WTC11 (cell line): ENCODE data around the gene MYO16. TPM values are rescaled to one million over a fixed set of nuclear protein-coding genes. Genes with fewer than 3 reads are reported as not detected.
A peak's percentile ranks its signal among the peaks of the same experiment; 100 is the strongest.

Source experiments
- ATAC-seq: fragments of 200-7000 bp; cut with Tn5 transposase; 2 replicates; pipeline ENCODE4 v1.10.0; 2021; ENCODE audit warnings: mild to moderate bottlenecking, moderate library complexity
- CTCF ChIA-PET: fragments of 300-600 bp; sonication (Branson Sonifier 250); formaldehyde crosslinking; loops from one replicate; lab custom pipeline; 2021; ENCODE audit warnings: antibody characterized with exemption; lab: Charles Lee
- POLR2A ChIA-PET: fragments of 350-600 bp; sonication (Branson Sonifier 250); formaldehyde crosslinking; loops from one replicate; lab custom pipeline; 2021; ENCODE audit warnings: antibody characterized with exemption; lab: Charles Lee
- DNase-seq: peaks from one replicate; pipeline ENCODE4 v3.0.0; 2021; ENCODE audit warnings: low spot score
- H3K27ac Mint-ChIP-seq: 2 replicates; pipeline ENCODE4 v1.8.0; 2021; ENCODE audit warnings: mixed read lengths
- H3K27me3 Mint-ChIP-seq: 2 replicates; pipeline ENCODE4 v1.8.0; 2021; ENCODE audit warnings: low read depth, mild to moderate bottlenecking, moderate library complexity, mixed read lengths
- H3K36me3 Mint-ChIP-seq: 2 replicates; pipeline ENCODE4 v1.8.0; 2021; ENCODE audit warnings: mixed read lengths
- H3K4me1 Mint-ChIP-seq: 2 replicates; pipeline ENCODE4 v1.8.0; 2022; ENCODE audit warnings: mixed read lengths
- H3K4me3 Mint-ChIP-seq: 2 replicates; pipeline ENCODE4 v1.8.0; 2021; ENCODE audit warnings: mild to moderate bottlenecking, moderate library complexity, mixed read lengths
- H3K9me3 Mint-ChIP-seq: 2 replicates; pipeline ENCODE4 v1.8.0; 2021; ENCODE audit warnings: mixed read lengths
- CBFB ChIP-seq: sonication (generic); formaldehyde crosslinking; IDR thresholded peaks from 2 replicates; pipeline ENCODE4 v1.8.1; 2022; ENCODE audit warnings: mild to moderate bottlenecking, low read depth, missing genetic modification reagents
- ELF4 ChIP-seq: sonication (generic); formaldehyde crosslinking; IDR thresholded peaks from 2 replicates; pipeline ENCODE4 v1.8.1; 2022; ENCODE audit warnings: low read depth, mild to moderate bottlenecking, moderate library complexity, missing genetic modification reagents
- FOXJ3 ChIP-seq: sonication (generic); formaldehyde crosslinking; IDR thresholded peaks from 2 replicates; pipeline ENCODE4 v1.9.0; 2021; ENCODE audit warnings: missing genetic modification reagents, mild to moderate bottlenecking, borderline replicate concordance
- GTF2I ChIP-seq: fragments of 250-450 bp; sonication (Bioruptor Pico); conservative IDR thresholded peaks from 2 replicates; pipeline ENCODE4 v1.4.0; 2021; ENCODE audit warnings: mild to moderate bottlenecking
- JUN ChIP-seq: sonication (generic); formaldehyde crosslinking; IDR thresholded peaks from 2 replicates; pipeline ENCODE4 v1.8.0; 2023; ENCODE audit warnings: mild to moderate bottlenecking, missing genetic modification reagents
- KAT7 ChIP-seq: sonication (generic); formaldehyde crosslinking; IDR thresholded peaks from 2 replicates; pipeline ENCODE4 v1.8.1; 2023; ENCODE audit warnings: missing genetic modification reagents, mild to moderate bottlenecking, borderline replicate concordance
- MXD4 ChIP-seq: fragments of 250-450 bp; sonication (Bioruptor Pico); IDR thresholded peaks from 2 replicates; pipeline ENCODE4 v1.8.0; 2021; ENCODE audit warnings: mild to moderate bottlenecking, moderate library complexity, borderline replicate concordance
- NR1H2 ChIP-seq: sonication (generic); formaldehyde crosslinking; IDR thresholded peaks from 2 replicates; pipeline ENCODE4 v1.9.0; 2021; ENCODE audit warnings: mild to moderate bottlenecking, moderate library complexity, missing genetic modification reagents
- OVOL2 ChIP-seq: fragments of 250-450 bp; sonication (Bioruptor Pico); IDR thresholded peaks from 2 replicates; pipeline ENCODE4 v1.9.0; 2021; ENCODE audit warnings: mild to moderate bottlenecking, borderline replicate concordance
- SOX15 ChIP-seq: fragments of 250-450 bp; sonication (Bioruptor Pico); IDR thresholded peaks from 2 replicates; pipeline ENCODE4 v1.9.0; 2021; ENCODE audit warnings: mild to moderate bottlenecking
- ZBTB21 ChIP-seq: sonication (generic); formaldehyde crosslinking; IDR thresholded peaks from 2 replicates; pipeline ENCODE4 v1.8.1; 2023; ENCODE audit warnings: mild to moderate bottlenecking, missing genetic modification reagents, borderline replicate concordance
- ZNF263 ChIP-seq: sonication (generic); formaldehyde crosslinking; IDR thresholded peaks from 2 replicates; pipeline ENCODE4 v1.8.1; 2022; ENCODE audit warnings: low read depth, mild to moderate bottlenecking, moderate library complexity, missing genetic modification reagents
- total RNA-seq: library from RNA; stranded (reverse); gene quantifications from 3 replicates; pipeline ENCODE4 v1.2.3, GENCODE V29; 2021
- TF ChIP-seq, protein P1 (sequence below): sonication (generic); formaldehyde crosslinking; conservative IDR thresholded peaks from 2 replicates; pipeline ENCODE4 v1.8.1; 2023; ENCODE audit warnings: mild to moderate bottlenecking, low read depth, missing genetic modification reagents, moderate library complexity
- TF ChIP-seq, protein P2 (sequence below): sonication (generic); formaldehyde crosslinking; IDR thresholded peaks from 2 replicates; pipeline ENCODE4 v1.8.1; 2022; ENCODE audit warnings: low read depth, mild to moderate bottlenecking, moderate library complexity, missing genetic modification reagents, borderline replicate concordance
- TF ChIP-seq, protein P3 (sequence below): sonication (generic); formaldehyde crosslinking; IDR thresholded peaks from 2 replicates; pipeline ENCODE4 v1.8.0; 2022; ENCODE audit warnings: mild to moderate bottlenecking, missing genetic modification reagents
- TF ChIP-seq, protein P4 (sequence below): fragments of 200-600 bp; IDR thresholded peaks from 2 replicates; pipeline ENCODE4 v1.8.0; 2022; ENCODE audit warnings: antibody characterized with exemption
- TF ChIP-seq, protein P5 (sequence below): fragments of 250-450 bp; sonication (Bioruptor Pico); IDR thresholded peaks from 2 replicates; pipeline ENCODE4 v1.9.0; 2021; ENCODE audit warnings: mild to moderate bottlenecking, borderline replicate concordance
- TF ChIP-seq, protein P6 (sequence below): sonication (generic); formaldehyde crosslinking; IDR thresholded peaks from 2 replicates; pipeline ENCODE4 v1.8.0; 2022; ENCODE audit warnings: missing genetic modification reagents

The MYO16 gene
- total RNA-seq, 1 experiment from 2014 or later = 0.09 TPM

DNA sequence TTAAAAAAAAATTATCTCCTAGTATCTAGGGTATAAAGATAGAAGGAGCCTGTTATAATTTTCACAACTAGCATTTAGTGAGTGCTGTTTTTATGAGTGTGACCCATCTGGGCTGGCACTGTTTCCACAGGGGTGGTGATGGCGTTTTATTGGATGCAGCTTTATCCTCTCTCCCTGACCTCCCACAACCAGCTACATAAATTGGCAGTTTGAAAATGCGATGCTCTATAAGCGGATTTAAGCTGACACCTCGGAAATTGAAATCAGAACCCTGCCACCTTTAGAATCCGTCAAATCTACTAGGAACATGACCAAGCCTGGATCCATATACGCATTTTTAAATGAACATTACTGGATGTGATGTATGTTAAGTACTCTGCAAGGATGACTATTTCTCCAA lies 44.9 kb downstream of the MYO16 start:
- Mint-ChIP-seq H3K9me3 (peaks cover 10% of the 10 kb centered on the region), H3K27ac (no peak overlapping the region), H3K4me1 (peaks cover 3% of the 10 kb centered on the region; the same call in 1 of the 2 replicates), H3K27me3 (no peaks in the 10 kb centered on the region; the same call in 1 of the 2 replicates), H3K36me3 (peaks cover 4% of the 10 kb centered on the region), H3K4me3 (no peak overlapping the region)
- ATAC-seq (no peak), DNase-seq (no peak)
- POLR2A ChIA-PET = no interaction called here
- TF ChIP-seq OVOL2 (no peak), JUN (CRISPR knock-in tag) (no peak), ELF4 (CRISPR knock-in tag) (no peak), SOX15 (CRISPR knock-in tag) (no peak), ZBTB21 (CRISPR knock-in tag) (no peak), GTF2I (no peak), ZNF263 (no peak), NR1H2 (CRISPR knock-in tag) (no peak), MXD4 (no peak), FOXJ3 (CRISPR knock-in tag) (no peak)
- TF ChIP-seq, protein P1, sequence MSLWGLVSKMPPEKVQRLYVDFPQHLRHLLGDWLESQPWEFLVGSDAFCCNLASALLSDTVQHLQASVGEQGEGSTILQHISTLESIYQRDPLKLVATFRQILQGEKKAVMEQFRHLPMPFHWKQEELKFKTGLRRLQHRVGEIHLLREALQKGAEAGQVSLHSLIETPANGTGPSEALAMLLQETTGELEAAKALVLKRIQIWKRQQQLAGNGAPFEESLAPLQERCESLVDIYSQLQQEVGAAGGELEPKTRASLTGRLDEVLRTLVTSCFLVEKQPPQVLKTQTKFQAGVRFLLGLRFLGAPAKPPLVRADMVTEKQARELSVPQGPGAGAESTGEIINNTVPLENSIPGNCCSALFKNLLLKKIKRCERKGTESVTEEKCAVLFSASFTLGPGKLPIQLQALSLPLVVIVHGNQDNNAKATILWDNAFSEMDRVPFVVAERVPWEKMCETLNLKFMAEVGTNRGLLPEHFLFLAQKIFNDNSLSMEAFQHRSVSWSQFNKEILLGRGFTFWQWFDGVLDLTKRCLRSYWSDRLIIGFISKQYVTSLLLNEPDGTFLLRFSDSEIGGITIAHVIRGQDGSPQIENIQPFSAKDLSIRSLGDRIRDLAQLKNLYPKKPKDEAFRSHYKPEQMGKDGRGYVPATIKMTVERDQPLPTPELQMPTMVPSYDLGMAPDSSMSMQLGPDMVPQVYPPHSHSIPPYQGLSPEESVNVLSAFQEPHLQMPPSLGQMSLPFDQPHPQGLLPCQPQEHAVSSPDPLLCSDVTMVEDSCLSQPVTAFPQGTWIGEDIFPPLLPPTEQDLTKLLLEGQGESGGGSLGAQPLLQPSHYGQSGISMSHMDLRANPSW (CRISPR knock-in tag) = no peak
- CTCF ChIA-PET = no interaction called here

GRCh38 chr13:108674771-108675170 lies 45.4 kb downstream of the MYO16 start:
- Mint-ChIP-seq H3K27ac (no peak overlapping the region), H3K27me3 (no peaks in the 10 kb centered on the region; the same call in 1 of the 2 replicates), H3K4me3 (no peak overlapping the region), H3K9me3 (peaks cover 5% of the 10 kb centered on the region), H3K4me1 (peaks cover 3% of the 10 kb centered on the region; the same call in 1 of the 2 replicates), H3K36me3 (no peaks in the 10 kb centered on the region)
- no peak for DNase-seq
- POLR2A ChIA-PET = no interaction called here
- peak; percentile 24; the same call in 1 of the 2 replicates for ATAC-seq
- CTCF ChIA-PET = no interaction called here
- TF ChIP-seq, protein P2, sequence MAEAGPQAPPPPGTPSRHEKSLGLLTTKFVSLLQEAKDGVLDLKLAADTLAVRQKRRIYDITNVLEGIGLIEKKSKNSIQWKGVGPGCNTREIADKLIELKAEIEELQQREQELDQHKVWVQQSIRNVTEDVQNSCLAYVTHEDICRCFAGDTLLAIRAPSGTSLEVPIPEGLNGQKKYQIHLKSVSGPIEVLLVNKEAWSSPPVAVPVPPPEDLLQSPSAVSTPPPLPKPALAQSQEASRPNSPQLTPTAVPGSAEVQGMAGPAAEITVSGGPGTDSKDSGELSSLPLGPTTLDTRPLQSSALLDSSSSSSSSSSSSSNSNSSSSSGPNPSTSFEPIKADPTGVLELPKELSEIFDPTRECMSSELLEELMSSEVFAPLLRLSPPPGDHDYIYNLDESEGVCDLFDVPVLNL (CRISPR knock-in tag) = no peak
- TF ChIP-seq, protein P3, sequence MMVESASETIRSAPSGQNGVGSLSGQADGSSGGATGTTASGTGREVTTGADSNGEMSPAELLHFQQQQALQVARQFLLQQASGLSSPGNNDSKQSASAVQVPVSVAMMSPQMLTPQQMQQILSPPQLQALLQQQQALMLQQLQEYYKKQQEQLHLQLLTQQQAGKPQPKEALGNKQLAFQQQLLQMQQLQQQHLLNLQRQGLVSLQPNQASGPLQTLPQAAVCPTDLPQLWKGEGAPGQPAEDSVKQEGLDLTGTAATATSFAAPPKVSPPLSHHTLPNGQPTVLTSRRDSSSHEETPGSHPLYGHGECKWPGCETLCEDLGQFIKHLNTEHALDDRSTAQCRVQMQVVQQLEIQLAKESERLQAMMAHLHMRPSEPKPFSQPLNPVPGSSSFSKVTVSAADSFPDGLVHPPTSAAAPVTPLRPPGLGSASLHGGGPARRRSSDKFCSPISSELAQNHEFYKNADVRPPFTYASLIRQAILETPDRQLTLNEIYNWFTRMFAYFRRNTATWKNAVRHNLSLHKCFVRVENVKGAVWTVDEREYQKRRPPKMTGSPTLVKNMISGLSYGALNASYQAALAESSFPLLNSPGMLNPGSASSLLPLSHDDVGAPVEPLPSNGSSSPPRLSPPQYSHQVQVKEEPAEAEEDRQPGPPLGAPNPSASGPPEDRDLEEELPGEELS = no peak
- TF ChIP-seq, protein P4, sequence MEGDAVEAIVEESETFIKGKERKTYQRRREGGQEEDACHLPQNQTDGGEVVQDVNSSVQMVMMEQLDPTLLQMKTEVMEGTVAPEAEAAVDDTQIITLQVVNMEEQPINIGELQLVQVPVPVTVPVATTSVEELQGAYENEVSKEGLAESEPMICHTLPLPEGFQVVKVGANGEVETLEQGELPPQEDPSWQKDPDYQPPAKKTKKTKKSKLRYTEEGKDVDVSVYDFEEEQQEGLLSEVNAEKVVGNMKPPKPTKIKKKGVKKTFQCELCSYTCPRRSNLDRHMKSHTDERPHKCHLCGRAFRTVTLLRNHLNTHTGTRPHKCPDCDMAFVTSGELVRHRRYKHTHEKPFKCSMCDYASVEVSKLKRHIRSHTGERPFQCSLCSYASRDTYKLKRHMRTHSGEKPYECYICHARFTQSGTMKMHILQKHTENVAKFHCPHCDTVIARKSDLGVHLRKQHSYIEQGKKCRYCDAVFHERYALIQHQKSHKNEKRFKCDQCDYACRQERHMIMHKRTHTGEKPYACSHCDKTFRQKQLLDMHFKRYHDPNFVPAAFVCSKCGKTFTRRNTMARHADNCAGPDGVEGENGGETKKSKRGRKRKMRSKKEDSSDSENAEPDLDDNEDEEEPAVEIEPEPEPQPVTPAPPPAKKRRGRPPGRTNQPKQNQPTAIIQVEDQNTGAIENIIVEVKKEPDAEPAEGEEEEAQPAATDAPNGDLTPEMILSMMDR = no peak
- TF ChIP-seq CBFB (CRISPR knock-in tag) = no peak
- no peak for TF ChIP-seq SOX15 (CRISPR knock-in tag)
- no peak for TF ChIP-seq KAT7 (CRISPR knock-in tag)
- TF ChIP-seq, protein P5, sequence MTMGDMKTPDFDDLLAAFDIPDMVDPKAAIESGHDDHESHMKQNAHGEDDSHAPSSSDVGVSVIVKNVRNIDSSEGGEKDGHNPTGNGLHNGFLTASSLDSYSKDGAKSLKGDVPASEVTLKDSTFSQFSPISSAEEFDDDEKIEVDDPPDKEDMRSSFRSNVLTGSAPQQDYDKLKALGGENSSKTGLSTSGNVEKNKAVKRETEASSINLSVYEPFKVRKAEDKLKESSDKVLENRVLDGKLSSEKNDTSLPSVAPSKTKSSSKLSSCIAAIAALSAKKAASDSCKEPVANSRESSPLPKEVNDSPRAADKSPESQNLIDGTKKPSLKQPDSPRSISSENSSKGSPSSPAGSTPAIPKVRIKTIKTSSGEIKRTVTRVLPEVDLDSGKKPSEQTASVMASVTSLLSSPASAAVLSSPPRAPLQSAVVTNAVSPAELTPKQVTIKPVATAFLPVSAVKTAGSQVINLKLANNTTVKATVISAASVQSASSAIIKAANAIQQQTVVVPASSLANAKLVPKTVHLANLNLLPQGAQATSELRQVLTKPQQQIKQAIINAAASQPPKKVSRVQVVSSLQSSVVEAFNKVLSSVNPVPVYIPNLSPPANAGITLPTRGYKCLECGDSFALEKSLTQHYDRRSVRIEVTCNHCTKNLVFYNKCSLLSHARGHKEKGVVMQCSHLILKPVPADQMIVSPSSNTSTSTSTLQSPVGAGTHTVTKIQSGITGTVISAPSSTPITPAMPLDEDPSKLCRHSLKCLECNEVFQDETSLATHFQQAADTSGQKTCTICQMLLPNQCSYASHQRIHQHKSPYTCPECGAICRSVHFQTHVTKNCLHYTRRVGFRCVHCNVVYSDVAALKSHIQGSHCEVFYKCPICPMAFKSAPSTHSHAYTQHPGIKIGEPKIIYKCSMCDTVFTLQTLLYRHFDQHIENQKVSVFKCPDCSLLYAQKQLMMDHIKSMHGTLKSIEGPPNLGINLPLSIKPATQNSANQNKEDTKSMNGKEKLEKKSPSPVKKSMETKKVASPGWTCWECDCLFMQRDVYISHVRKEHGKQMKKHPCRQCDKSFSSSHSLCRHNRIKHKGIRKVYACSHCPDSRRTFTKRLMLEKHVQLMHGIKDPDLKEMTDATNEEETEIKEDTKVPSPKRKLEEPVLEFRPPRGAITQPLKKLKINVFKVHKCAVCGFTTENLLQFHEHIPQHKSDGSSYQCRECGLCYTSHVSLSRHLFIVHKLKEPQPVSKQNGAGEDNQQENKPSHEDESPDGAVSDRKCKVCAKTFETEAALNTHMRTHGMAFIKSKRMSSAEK (CRISPR knock-in tag) = no peak
- TF ChIP-seq, protein P6, sequence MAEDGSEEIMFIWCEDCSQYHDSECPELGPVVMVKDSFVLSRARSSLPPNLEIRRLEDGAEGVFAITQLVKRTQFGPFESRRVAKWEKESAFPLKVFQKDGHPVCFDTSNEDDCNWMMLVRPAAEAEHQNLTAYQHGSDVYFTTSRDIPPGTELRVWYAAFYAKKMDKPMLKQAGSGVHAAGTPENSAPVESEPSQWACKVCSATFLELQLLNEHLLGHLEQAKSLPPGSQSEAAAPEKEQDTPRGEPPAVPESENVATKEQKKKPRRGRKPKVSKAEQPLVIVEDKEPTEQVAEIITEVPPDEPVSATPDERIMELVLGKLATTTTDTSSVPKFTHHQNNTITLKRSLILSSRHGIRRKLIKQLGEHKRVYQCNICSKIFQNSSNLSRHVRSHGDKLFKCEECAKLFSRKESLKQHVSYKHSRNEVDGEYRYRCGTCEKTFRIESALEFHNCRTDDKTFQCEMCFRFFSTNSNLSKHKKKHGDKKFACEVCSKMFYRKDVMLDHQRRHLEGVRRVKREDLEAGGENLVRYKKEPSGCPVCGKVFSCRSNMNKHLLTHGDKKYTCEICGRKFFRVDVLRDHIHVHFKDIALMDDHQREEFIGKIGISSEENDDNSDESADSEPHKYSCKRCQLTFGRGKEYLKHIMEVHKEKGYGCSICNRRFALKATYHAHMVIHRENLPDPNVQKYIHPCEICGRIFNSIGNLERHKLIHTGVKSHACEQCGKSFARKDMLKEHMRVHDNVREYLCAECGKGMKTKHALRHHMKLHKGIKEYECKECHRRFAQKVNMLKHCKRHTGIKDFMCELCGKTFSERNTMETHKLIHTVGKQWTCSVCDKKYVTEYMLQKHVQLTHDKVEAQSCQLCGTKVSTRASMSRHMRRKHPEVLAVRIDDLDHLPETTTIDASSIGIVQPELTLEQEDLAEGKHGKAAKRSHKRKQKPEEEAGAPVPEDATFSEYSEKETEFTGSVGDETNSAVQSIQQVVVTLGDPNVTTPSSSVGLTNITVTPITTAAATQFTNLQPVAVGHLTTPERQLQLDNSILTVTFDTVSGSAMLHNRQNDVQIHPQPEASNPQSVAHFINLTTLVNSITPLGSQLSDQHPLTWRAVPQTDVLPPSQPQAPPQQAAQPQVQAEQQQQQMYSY = no peak
